ENCODE data around the gene AFDN. TPM values are rescaled to one million over a fixed set of nuclear protein-coding genes. Genes with fewer than 3 reads are reported as not detected.
A peak's percentile ranks its signal among the peaks of the same experiment; 100 is the strongest.

Gene AFDN
- total RNA-seq, 1 experiment from 2014 or later: 108 TPM

- intact Hi-C loops (cut with micrococcal nuclease; ENCODE audit: unreplicated experiment): no loop called here
- no TSS peak for BruUV-seq (replicated peaks)
- DNase-seq: peak; percentile 22 to 83
- Histone ChIP-seq H3K4me1 (replicated peaks; ENCODE audit: insufficient read depth) (peaks cover 17% of the 10 kb centered on the region), H3K9me3 (ENCODE audit: insufficient read depth, low read depth) (no peaks in the 10 kb centered on the region), H2AFZ (no peak overlapping the region), H3K4me3 (no peak overlapping the region), H3K27ac (peak overlapping the region; percentile 54), H3K9me2 (ENCODE audit: insufficient read depth) (no peaks in the 10 kb centered on the region), H3K79me2 (ENCODE audit: low read depth) (no peaks in the 10 kb centered on the region), H3F3A (ENCODE audit: insufficient read depth, low read depth) (no peaks in the 10 kb centered on the region; the same call in 1 of the 2 replicates), H3K27me3 (ENCODE audit: insufficient read depth, low read depth) (no peaks in the 10 kb centered on the region), H4K20me1 (ENCODE audit: insufficient read depth) (no peaks in the 10 kb centered on the region), H3K4me2 (peak overlapping the region; percentile 38; the same call in 1 of the 2 replicates), H3K36me3 (ENCODE audit: low read depth) (no peaks in the 10 kb centered on the region)
- POLR2A ChIA-PET (ENCODE audit: unreplicated experiment): no interaction called here
- TF ChIP-seq CTCF (conservative IDR thresholded peaks at IDR 0.05): no peak
- TF ChIP-seq EZH2 (IDR thresholded peaks at IDR 0.05; ENCODE audit: low read depth): no peak
- CTCF ChIA-PET: no interaction called here
Observed at GRCh38 chr6:167817729-167818128, 9.0 kb upstream of the AFDN start.

GRCh38 chr6:167819576-167819975 lies 7.1 kb upstream of the AFDN start:
- POLR2A ChIA-PET (ENCODE audit: unreplicated experiment): no interaction called here
- no peaks in the 10 kb centered on the region for H3K79me2 ChIP-seq (ENCODE audit: low read depth)
- no peaks in the 10 kb centered on the region for H3K36me3 ChIP-seq (ENCODE audit: low read depth)
- H3F3A ChIP-seq (ENCODE audit: insufficient read depth, low read depth): peaks cover 2% of the 10 kb centered on the region
- no peak overlapping the region for H2AFZ ChIP-seq
- TF ChIP-seq CTCF (conservative IDR thresholded peaks at IDR 0.05) (no peak), EZH2 (IDR thresholded peaks at IDR 0.05; ENCODE audit: low read depth) (no peak)
- H3K27me3 ChIP-seq (ENCODE audit: insufficient read depth, low read depth): no peaks in the 10 kb centered on the region
- no peaks in the 10 kb centered on the region for H3K9me3 ChIP-seq (ENCODE audit: insufficient read depth, low read depth)
- no peak overlapping the region for H3K27ac ChIP-seq
- intact Hi-C loops (cut with micrococcal nuclease; ENCODE audit: unreplicated experiment): no loop called here
- no TSS peak for BruUV-seq (replicated peaks)
- peaks cover 17% of the 10 kb centered on the region for H3K4me1 ChIP-seq (replicated peaks; ENCODE audit: insufficient read depth)
- H3K9me2 ChIP-seq (ENCODE audit: insufficient read depth): no peaks in the 10 kb centered on the region
- H3K4me3 ChIP-seq: no peak overlapping the region
- CTCF ChIA-PET: no interaction called here
- no peak for DNase-seq
- no peaks in the 10 kb centered on the region for H4K20me1 ChIP-seq (ENCODE audit: insufficient read depth)
- H3K4me2 ChIP-seq: no peak overlapping the region

GRCh38 chr6:167820681-167821080 lies 6.0 kb upstream of the AFDN start:
- H3K4me3 ChIP-seq: no peak overlapping the region
- H3K4me2 ChIP-seq: no peak overlapping the region
- no peak for TF ChIP-seq EZH2 (IDR thresholded peaks at IDR 0.05; ENCODE audit: low read depth)
- TF ChIP-seq CTCF (conservative IDR thresholded peaks at IDR 0.05): no peak
- no peaks in the 10 kb centered on the region for H3K79me2 ChIP-seq (ENCODE audit: low read depth)
- ChIA-PET POLR2A (ENCODE audit: unreplicated experiment) (no interaction called here), CTCF (no interaction called here)
- H2AFZ ChIP-seq: no peak overlapping the region
- H3K27me3 ChIP-seq (ENCODE audit: insufficient read depth, low read depth): no peaks in the 10 kb centered on the region
- H3K9me3 ChIP-seq (ENCODE audit: insufficient read depth, low read depth): no peaks in the 10 kb centered on the region
- no peak overlapping the region for H3K27ac ChIP-seq
- peaks cover 17% of the 10 kb centered on the region for H3K4me1 ChIP-seq (replicated peaks; ENCODE audit: insufficient read depth)
- H4K20me1 ChIP-seq (ENCODE audit: insufficient read depth): no peaks in the 10 kb centered on the region
- intact Hi-C loops (cut with micrococcal nuclease; ENCODE audit: unreplicated experiment): loop anchor here (10.0 kb wide), 1 partner anchor 66 kb away; no protein-coding TSS in a partner anchor
- no peak for DNase-seq
- H3K36me3 ChIP-seq (ENCODE audit: low read depth): no peaks in the 10 kb centered on the region
- H3F3A ChIP-seq (ENCODE audit: insufficient read depth, low read depth): peaks cover 11% of the 10 kb centered on the region
- no peaks in the 10 kb centered on the region for H3K9me2 ChIP-seq (ENCODE audit: insufficient read depth)
- BruUV-seq (replicated peaks): no TSS peak

Data from PC-9 (cell line).